Measurements from ENCODE around the gene MPP3.
A peak's percentile ranks its signal among the peaks of the same experiment; 100 is the strongest.

Gene MPP3

DNA sequence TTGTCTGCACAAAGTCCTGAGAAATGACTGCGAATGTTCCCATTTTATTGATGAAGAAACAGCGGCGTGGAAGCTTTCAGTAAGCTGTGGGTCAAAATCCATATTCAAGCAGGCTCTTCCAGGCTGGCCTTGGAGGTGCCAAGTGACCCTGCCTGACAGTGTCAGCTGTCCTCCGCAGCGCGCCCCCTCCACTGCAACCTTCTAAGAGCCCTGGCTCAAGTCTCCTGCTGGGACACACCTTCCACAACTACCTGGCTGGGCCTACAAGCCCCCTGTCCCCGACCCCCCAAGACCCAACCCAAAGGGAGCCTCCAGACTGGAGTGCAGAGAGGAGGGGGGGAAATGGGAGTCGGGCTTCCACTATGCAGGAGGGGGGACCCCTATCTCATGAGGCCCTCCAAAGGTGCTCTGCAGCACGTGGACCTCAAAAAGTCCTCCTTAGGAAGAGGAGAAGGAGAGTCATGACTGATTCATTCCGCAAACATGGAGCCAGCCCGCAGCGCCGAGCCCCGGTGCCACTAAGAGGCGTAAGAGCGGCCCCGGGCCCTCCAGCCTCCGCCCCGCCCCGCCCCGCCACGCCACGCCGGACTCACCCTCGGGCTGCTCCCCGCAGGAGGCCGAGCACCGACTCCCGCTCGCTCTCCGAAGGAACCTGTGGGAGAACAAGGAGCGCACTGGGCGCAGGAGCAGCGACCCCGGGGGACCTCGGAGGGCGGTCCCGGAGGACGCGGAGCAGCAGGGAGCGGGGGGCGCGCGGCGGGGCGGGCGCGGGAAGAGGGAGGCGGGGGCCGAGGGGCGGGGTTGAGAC lies 574 bp downstream of the MPP3 start:
- peak; percentile 89 for DNase-seq (ENCODE audit: low spot score)

DNA sequence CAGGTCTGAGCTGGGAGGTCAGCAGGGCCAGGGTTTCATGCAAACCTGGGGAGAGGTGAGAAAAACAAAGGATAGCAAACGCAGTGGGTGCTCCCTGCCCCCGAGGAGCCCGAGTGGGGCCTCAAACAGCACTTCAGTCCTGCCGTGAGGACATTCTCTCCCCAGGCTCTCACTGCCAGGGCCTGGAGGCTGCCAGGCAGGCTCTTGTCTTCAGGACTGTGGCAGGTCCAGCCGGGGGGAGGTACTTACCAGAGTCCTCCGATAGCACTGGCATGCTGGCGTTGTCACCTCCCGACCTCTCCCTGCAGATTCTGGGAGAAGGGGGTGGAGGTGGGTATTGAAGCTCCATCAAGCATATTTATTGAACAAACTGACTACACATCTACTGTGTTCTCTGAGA lies 1.3 kb downstream of the MPP3 start:
- no peak for DNase-seq (ENCODE audit: low spot score)

GRCh38 chr17:43830510-43831140 lies 2.3 kb downstream of the MPP3 start:
- no peak for DNase-seq (ENCODE audit: low spot score)

GRCh38 chr17:43829738-43830137 lies 3.2 kb downstream of the MPP3 start:
- DNase-seq (ENCODE audit: low spot score), result no peak

DNA sequence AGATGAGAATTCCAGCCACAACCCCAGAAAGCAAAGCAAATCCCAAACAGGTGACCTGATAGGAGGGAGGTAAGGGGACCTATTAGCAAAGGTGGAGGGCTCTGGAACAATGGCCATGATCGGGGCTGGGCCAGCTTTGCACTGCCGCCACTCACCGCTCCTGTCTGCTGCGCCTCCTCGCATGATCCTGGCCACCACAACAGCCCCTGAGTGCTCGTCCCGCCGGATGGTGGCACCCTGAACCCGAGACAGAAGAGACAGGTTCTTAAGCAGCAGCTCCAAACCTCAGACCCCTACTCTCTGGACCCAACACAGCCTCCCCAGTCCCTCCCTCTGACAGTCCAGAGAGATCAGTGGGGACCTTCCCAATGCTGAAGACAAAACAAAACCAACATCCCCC lies 5.3 kb downstream of the MPP3 start:
- DNase-seq (ENCODE audit: low spot score), result no peak

- no peak for DNase-seq (ENCODE audit: low spot score)
Observed at GRCh38 chr17:43826206-43826605, 6.7 kb downstream of the MPP3 start.

DNA sequence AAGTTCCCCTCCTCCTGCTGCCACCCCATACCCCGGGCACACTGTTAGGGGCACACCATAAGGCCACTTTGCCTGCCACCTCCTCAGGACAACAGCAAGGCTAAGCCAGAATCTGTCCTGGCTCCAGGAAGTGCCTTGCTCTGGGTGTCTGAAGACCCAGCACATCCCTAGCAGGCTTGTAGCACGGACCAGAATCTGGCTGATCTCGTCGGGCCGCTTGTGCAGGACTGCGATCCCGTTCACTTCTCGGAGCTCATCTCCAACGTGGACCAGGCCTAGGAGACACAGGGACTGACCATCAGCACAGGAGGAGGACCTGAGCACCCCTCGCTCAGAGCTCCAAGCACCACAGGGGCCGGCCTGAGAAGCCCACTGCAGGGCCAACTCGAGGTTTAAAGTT lies 7.4 kb downstream of the MPP3 start:
- no peak for DNase-seq (ENCODE audit: low spot score)

DNA sequence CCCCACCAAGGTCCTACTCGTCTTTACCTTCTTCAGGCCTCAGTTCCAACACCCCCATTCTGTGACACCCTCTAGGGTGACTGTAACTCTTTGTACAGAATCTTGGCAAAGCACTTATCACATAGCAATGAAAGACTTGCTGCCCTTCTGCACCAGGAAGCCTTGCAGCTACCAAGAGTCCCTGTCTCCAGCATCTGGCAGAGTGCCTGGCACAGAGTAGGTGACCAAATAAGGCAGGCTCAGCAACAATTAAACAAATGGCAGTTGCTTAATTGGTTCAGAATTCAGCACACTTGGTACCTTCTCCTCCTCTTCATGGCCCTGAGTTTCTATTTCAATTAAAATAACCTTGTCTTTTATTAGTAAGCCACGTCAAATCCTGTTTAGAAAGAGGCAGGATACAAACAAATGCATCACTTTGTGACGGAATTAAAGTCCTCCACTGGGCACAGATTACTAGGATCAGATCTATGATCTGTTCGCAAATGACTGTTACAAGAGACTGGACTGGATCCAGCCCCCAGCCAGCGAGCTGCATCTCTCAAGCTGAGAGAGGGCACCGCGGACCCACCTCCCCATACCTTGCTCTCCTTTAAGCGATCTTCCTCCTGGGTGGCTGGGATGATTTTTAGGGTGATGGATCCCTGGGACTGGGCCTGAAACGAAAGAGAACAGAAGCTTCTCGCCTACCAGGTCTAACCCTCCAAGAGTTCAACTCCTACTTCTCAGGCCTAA lies 9.4 kb downstream of the MPP3 start:
- no peak for DNase-seq (ENCODE audit: low spot score)

GRCh38 chr17:43822570-43823190 lies 10.3 kb downstream of the MPP3 start:
- DNase-seq (ENCODE audit: low spot score), result no peak

DNA sequence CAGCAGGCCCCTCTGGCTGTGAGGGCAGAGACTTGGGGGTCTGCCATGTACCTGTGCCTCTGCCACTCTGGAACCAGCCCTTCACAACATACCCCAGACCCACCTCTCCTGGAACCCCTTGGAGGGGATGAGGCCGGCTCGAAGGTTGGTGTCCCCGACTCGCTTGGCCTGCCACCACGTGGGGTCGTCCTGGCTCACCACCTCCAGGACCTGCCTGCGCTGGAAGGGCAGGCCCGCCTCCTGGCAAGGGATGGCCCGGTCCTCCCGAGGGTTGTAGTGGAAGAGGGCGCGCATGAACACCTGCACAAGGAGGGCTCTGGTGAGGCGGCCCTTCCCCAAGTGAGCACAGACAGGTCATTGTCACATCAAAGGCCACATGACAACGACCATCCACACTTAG lies 12.2 kb downstream of the MPP3 start:
- DNase-seq (ENCODE audit: low spot score), result no peak

GRCh38 chr17:43818966-43819365 lies 14.0 kb downstream of the MPP3 start:
- no peak for DNase-seq (ENCODE audit: low spot score)

DNA sequence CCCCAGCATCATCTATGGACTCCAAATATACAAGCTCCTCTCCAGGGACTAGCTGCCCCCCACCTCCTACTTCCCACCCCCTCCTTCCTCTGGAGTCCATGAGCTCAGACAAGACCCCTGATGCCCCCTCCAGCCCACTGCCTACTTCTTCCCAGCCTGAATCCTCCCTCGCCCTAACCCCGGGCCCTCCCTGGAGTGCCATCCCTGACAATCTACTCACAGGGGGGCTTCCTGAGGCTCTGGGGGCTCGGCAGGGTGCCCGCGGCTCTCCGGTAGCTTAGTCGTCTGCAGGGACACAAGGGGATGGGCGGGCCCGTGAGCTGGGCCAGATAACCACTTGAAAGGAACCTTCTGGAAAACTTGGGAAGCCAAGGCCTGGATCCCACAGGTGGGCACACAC lies 15.1 kb downstream of the MPP3 start:
- DNase-seq (ENCODE audit: low spot score), result no peak

DNA sequence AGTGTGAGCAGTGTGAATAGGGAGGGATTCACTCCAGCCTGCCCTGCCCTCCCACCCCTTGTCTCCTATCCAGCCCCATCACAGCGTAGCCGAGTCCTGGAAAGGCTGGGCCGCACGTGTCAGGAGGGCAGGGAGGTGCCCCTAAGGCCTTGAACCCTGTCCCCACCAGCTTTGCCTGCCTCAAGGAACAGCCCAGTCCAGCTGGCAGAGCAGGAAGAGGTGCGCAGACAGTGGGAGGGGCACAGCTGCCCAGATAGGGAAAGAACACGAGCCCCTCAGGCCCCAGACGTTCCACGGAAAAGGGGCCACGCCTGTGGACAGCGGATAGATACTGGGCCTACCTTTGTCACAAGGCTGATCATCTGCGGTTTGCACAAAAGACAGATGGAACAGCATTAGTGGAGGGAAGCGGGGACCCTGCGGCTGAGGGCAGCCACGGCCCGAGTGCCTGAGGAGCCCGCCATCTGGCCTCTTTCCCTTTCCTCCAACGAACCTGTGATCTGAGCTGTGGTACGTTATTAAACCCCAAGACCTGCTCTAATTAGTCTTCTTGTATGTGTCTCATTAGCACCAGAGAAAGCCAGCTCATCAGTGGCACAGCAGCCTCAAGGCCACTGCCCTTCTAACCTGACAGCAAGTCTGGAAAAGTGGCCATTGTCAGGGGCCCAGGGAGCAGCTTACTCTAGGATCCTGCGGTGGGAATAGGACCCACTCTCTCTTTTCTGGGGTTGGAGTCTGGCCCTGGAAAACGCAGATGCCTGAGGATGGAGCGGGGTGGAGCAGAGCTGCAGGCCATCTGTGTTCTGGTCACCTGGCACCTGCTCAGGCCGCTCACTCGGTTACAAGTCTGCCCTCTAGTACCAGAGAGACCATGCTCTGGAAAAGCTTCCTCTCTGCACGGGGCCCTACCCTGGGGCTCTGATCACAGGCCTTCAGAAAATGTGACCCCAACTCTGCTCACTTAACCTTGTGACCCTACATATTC lies 16.3 kb downstream of the MPP3 start:
- no peak for DNase-seq (ENCODE audit: low spot score)

DNA sequence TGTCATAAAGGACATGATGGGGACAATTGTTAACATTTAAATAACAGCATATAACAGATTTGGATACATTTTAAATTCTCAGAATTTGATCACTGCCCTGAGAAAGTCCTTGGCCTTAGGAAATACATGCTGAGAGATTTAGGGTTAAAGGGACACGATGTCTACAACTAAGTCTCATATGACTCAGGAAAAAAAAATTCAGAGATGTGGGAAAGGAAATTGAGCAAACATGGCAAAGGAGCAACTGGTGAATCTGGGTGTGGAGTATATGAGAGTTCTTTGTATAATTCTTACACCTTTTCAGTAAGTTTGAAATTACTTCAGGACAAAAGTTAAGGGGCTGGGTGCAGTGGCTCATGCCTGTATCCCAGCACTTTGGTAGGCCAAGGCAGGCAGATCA lies 18.2 kb downstream of the MPP3 start:
- peak; percentile 85 for DNase-seq (ENCODE audit: low spot score)

DNA sequence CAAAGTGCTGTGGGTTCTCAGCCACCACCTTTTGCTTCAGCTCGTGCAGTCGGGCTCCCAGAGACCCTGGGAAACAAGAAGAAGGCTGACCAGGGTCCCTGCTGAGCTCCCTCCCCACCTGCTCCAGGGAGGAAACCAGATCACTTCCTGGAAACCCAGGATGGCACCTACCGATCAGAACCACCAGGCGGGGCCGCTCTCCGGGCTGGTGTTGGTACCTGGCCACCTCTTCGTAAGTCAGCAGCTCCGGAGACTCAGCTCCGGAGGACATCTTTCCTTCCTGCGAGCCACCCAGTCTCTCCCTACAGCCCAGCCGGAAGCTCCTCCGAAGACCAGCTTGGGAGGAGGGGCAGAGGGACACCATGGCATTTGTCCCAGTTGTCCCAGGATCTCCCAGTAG lies 18.9 kb downstream of the MPP3 start:
- DNase-seq (ENCODE audit: low spot score), result no peak

GRCh38 chr17:43813386-43813785 lies 19.6 kb downstream of the MPP3 start:
- no peak for DNase-seq (ENCODE audit: low spot score)

DNA sequence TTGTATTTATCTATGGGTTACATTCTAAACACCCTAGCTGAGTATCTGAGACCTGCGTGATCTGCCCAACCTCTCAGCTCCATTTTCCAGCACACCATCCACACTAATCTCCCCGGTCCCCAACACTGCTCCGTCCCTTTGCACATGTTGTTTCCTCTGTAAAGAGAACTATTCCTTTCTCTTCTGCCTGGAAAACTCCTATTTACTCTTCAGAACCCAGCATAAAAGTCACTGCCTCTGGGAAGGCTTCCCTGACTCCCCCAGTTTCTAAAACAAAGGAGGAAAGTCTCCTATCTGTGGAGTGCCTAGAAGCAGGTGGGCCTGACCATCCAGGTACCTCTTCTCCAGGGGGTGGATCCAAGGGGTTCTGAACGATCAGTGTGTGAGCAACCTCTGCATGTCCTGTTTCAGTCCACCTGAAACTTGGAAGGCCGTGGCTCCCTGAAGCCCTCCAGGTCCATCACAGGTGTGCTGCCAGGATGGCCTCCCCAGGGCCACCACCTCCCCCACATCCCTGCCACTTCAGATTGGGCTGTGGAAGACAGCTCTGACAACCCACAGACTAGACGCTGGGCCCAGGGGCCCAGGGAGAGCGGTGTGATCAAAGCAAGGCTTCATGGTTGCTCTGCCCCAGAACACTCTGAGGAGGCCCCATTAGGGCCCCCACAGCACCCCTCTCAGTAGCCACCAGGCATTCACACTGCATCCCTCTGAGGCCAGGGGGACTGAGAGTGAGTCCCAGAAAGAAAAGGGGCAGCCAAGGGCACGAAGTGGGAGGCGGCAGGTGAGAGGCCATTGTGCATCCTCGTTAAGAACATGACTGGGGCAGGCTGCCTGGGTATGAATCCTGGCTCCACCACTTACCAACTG lies 20.3 kb downstream of the MPP3 start:
- DNase-seq (ENCODE audit: low spot score), result no peak

DNA sequence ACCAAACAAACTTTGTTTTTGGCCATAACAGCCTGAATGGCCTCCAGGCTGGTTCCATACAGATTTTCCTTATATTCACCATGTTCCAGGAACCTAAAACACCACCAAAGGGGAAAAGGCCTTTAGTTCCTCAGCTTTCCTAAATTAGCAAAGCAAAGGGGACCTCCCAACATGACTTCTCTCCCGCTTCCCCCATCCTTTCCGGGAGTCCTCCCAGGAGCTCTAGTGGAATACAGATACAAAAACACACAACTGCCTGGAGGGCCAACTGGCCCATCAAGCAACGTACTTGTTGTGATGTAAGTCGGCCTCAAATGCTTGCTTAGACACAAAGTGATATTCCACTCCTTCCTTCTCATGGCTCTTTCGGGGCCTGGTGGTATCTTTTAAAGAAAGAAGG lies 22.1 kb downstream of the MPP3 start:
- DNase-seq (ENCODE audit: low spot score), result no peak

- no peak for DNase-seq (ENCODE audit: low spot score)
Observed at GRCh38 chr17:43810226-43810715, 22.7 kb downstream of the MPP3 start.

DNA sequence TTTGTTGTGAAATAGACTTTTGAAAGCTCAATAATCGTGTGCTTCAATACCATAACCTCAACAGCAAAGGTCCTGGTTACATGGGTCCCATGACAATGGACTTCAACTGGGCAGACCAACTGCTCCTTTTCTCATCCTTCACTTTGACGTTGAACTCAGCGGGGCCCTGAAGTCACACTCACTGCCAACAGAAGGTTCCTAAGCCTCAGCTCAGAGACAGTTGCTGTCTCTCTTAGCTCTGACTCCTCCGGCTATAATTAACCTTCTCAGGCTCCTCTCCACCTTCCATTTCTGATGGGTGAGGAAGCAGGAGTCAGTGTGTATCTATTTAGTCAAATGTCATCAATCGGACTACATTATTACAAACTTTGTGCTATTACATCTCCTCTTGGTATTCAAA lies 23.8 kb downstream of the MPP3 start:
- DNase-seq (ENCODE audit: low spot score), result no peak

All from hepatic stellate cell (primary cell).